Measurements from ENCODE around the gene NEK5.

GRCh38 chr13:51999921-52000320, 129.0 kb downstream of the NEK5 start:
- TF ChIP-seq POLR2AphosphoS5 (IDR thresholded peaks at IDR 0.05; ENCODE audit: borderline replicate concordance, low read depth, low read length) (no peak), EZH2 (IDR thresholded peaks at IDR 0.05) (no peak)
